22Rv1 (cell line): ENCODE measurements around the gene ELAVL4.

ENCODE experiments used
- CTCF ChIP-seq: fragments of 450-650 bp; IDR thresholded peaks from 2 replicates; pipeline ENCODE4 v1.5.1; 2017; ENCODE audit warnings: mild to moderate bottlenecking
- ZFX ChIP-seq: fragments of 450-650 bp; IDR thresholded peaks from 2 replicates; pipeline ENCODE4 v1.6.1; 2017; ENCODE audit warnings: antibody characterized with exemption, borderline replicate concordance

GRCh38 chr1:50108497-50109059 lies at the start of gene ELAVL4:
- TF ChIP-seq CTCF = no peak
- TF ChIP-seq ZFX = no peak
